H4 (cell line): ENCODE measurements around the gene UBE3D. TPM values are rescaled to one million over a fixed set of nuclear protein-coding genes. Genes with fewer than 3 reads are reported as not detected.
A peak's percentile ranks its signal among the peaks of the same experiment; 100 is the strongest.
"Not testable (repeated sequence)": the region's sequence is repeated elsewhere in the genome, so short reads cannot be mapped to it uniquely, and the experiment has no call there.

ENCODE experiments used
- DNase-seq: peaks from one replicate; pipeline ENCODE4 v3.0.0-alpha.2; 2015; ENCODE audit warnings: low spot score
- total RNA-seq: library from RNA; depleted of rRNA; stranded (reverse); fragments of >200 nt; shearing (Covaris generic); gene quantifications from 2 replicates; pipeline ENCODE4 v1.2.3, GENCODE V29; 2014; rRNA removed

UBE3D gene
- total RNA-seq, 1 experiment from 2014 or later, result 4.2 TPM

GRCh38 chr6:82872185-82872584, 193.5 kb downstream of the UBE3D start:
- no peak for DNase-seq

- no peak for DNase-seq
Measured at GRCh38 chr6:82870582-82871172, 195.0 kb downstream of the UBE3D start.

GRCh38 chr6:82869493-82869892, 196.1 kb downstream of the UBE3D start:
- DNase-seq, result no peak

- no peak for DNase-seq
Measured at GRCh38 chr6:82867946-82868345, 197.7 kb downstream of the UBE3D start.

GRCh38 chr6:82866446-82866845, 199.2 kb downstream of the UBE3D start:
- DNase-seq, result no peak

GRCh38 chr6:82865461-82865860, 200.2 kb downstream of the UBE3D start:
- no peak for DNase-seq

GRCh38 chr6:82863781-82864180, 201.9 kb downstream of the UBE3D start:
- no peak for DNase-seq

- no peak for DNase-seq
Measured at GRCh38 chr6:82862543-82862942, 203.1 kb downstream of the UBE3D start.

GRCh38 chr6:82861121-82861520, 204.5 kb downstream of the UBE3D start:
- no peak for DNase-seq

GRCh38 chr6:82856077-82856476, 209.6 kb downstream of the UBE3D start:
- not testable (repeated sequence) for DNase-seq

- not testable (repeated sequence) for DNase-seq
Measured at GRCh38 chr6:82852904-82853303, 212.7 kb downstream of the UBE3D start.

- no peak for DNase-seq
Measured at GRCh38 chr6:82843291-82843885, 222.3 kb downstream of the UBE3D start.

- DNase-seq, result peak; percentile 28
Measured at GRCh38 chr6:82842721-82843120, 222.9 kb downstream of the UBE3D start.

Other genes with a start within 250 kb of the UBE3D start
- gene DOP1A, start 1.8 kb upstream of the UBE3D start, total RNA-seq, result 5.3 and 14.5 TPM in 2 replicates
- 19.9 and 33.3 TPM in 2 replicates for gene PGM3, start 127.4 kb upstream of the UBE3D start, total RNA-seq
- 1.3 and 1.6 TPM in 2 replicates for gene RWDD2A, start 127.5 kb upstream of the UBE3D start, total RNA-seq